KBM-7 (cell line): Measurements from ENCODE around the gene COL13A1.

Experiments used
- DNase-seq: peaks from one replicate; pipeline ENCODE4 v3.0.0-alpha.2; 2015
- in situ Hi-C: fragments of 300-500 bp; cut with MboI; formaldehyde crosslinking; loops from 2 replicates; pipeline ENCODE4 v1.14.3; 2020; ENCODE audit warnings: low sequenced_read_pairs, low pct_unique_long_range_greater_than_20kb, mixed read lengths

The COL13A1 gene

GRCh38 chr10:69876286-69876685, 74.6 kb downstream of the COL13A1 start:
- no peak for DNase-seq
- in situ Hi-C loops, result no loop called here

- in situ Hi-C loops, result no loop called here
- no peak for DNase-seq
These were observed 75.2 kb downstream of the COL13A1 start for GRCh38 chr10:69876931-69877330.

- DNase-seq, result no peak
- in situ Hi-C loops, result no loop called here
These were observed 76.3 kb downstream of the COL13A1 start for GRCh38 chr10:69878038-69878437.

GRCh38 chr10:69878951-69879350, 77.2 kb downstream of the COL13A1 start:
- no peak for DNase-seq
- in situ Hi-C loops, result no loop called here

GRCh38 chr10:69879634-69880257, 78.0 kb downstream of the COL13A1 start:
- in situ Hi-C loops, result no loop called here
- DNase-seq, result no peak

GRCh38 chr10:69880301-69881081, 78.8 kb downstream of the COL13A1 start:
- no peak for DNase-seq
- in situ Hi-C loops, result no loop called here

GRCh38 chr10:69881202-69881601, 79.5 kb downstream of the COL13A1 start:
- in situ Hi-C loops, result no loop called here
- DNase-seq, result no peak

GRCh38 chr10:69883310-69884023, 81.8 kb downstream of the COL13A1 start:
- in situ Hi-C loops, result no loop called here
- no peak for DNase-seq

- in situ Hi-C loops, result no loop called here
- DNase-seq, result no peak
These were observed 82.3 kb downstream of the COL13A1 start for GRCh38 chr10:69884024-69884367.

- in situ Hi-C loops, result no loop called here
- DNase-seq, result no peak
These were observed 83.0 kb downstream of the COL13A1 start for GRCh38 chr10:69884686-69885085.

- in situ Hi-C loops, result no loop called here
- DNase-seq, result no peak
These were observed 83.8 kb downstream of the COL13A1 start for GRCh38 chr10:69885379-69886013.

- in situ Hi-C loops, result no loop called here
These were observed 87.3 kb downstream of the COL13A1 start for GRCh38 chr10:69888882-69889584.

GRCh38 chr10:69890065-69890847, 88.5 kb downstream of the COL13A1 start:
- DNase-seq, result no peak
- in situ Hi-C loops, result no loop called here

More at GRCh38 chr10:69888882-69889584, 87.3 kb downstream of the COL13A1 start:
- no peak for DNase-seq

GRCh38 chr10:69891057-69891617, 89.4 kb downstream of the COL13A1 start:
- in situ Hi-C loops, result no loop called here
- DNase-seq, result no peak

GRCh38 chr10:69892406-69892805, 90.7 kb downstream of the COL13A1 start:
- in situ Hi-C loops, result no loop called here
- DNase-seq, result no peak

GRCh38 chr10:69892816-69893215, 91.1 kb downstream of the COL13A1 start:
- no peak for DNase-seq
- in situ Hi-C loops, result no loop called here

GRCh38 chr10:69893271-69893900, 91.7 kb downstream of the COL13A1 start:
- no peak for DNase-seq
- in situ Hi-C loops, result no loop called here

GRCh38 chr10:69894156-69894555, 92.5 kb downstream of the COL13A1 start:
- DNase-seq, result no peak
- in situ Hi-C loops, result no loop called here
